Measurements from ENCODE around the gene BEGAIN.

The BEGAIN gene

GRCh38 chr14:100599981-100600380 lies 12.8 kb upstream of the BEGAIN start:
- no peak for DNase-seq

- no peak for DNase-seq
These were observed 7.4 kb upstream of the BEGAIN start for GRCh38 chr14:100594625-100594951.

GRCh38 chr14:100593751-100594624 lies 6.8 kb upstream of the BEGAIN start:
- peak in 1 of 5 experiments; percentile 2 for DNase-seq

- no peak for DNase-seq
These were observed 5.8 kb upstream of the BEGAIN start for GRCh38 chr14:100592972-100593371.

- DNase-seq: peak in 1 of 5 experiments; percentile 2
These were observed 5.3 kb upstream of the BEGAIN start for GRCh38 chr14:100592461-100592891.

GRCh38 chr14:100591453-100592371 lies 4.5 kb upstream of the BEGAIN start:
- DNase-seq: peak in 1 of 5 experiments; percentile 2

GRCh38 chr14:100590726-100591452 lies 3.7 kb upstream of the BEGAIN start:
- peak in 1 of 5 experiments; percentile 3 for DNase-seq

- no peak for DNase-seq
These were observed 2.7 kb upstream of the BEGAIN start for GRCh38 chr14:100589760-100590469.

GRCh38 chr14:100589071-100589759 lies 2.0 kb upstream of the BEGAIN start:
- peak in 1 of 5 experiments; percentile 3 for DNase-seq

GRCh38 chr14:100588671-100589070 lies 1.5 kb upstream of the BEGAIN start:
- peak in 1 of 5 experiments; percentile 6 for DNase-seq

- DNase-seq: no peak
These were observed 670 bp upstream of the BEGAIN start for GRCh38 chr14:100587763-100588411.

GRCh38 chr14:100586403-100587085 lies 673 bp downstream of the BEGAIN start:
- no peak for DNase-seq

GRCh38 chr14:100586153-100586402 lies 1.1 kb downstream of the BEGAIN start:
- DNase-seq: no peak

GRCh38 chr14:100585448-100586152 lies 1.6 kb downstream of the BEGAIN start:
- DNase-seq: no peak

- DNase-seq: no peak
These were observed 2.9 kb downstream of the BEGAIN start for GRCh38 chr14:100584056-100585031.

GRCh38 chr14:100583245-100583644 lies 4.0 kb downstream of the BEGAIN start:
- no peak for DNase-seq

- no peak for DNase-seq
These were observed 4.6 kb downstream of the BEGAIN start for GRCh38 chr14:100582496-100583165.
